Suprapubic skin (tissue), 3 donors: ENCODE results near the gene HSPA8.

Source experiments
- CTCF ChIP-seq, 2 donors: fragments of 200-600 bp in 1 of 2; fragments of 450-650 bp in 1 of 2; sonication (generic) in 1 of 2; IDR thresholded peaks; one replicate each; pipeline ENCODE4 v1.5.1; 2016 to 2019; ENCODE audit warnings: antibody characterized with exemption in 2 of 2, mild to moderate bottlenecking in 1 of 2, moderate library complexity in 1 of 2
- POLR2A ChIP-seq, 2 donors: fragments of 450-650 bp; IDR thresholded peaks; one replicate each; pipeline ENCODE4 v1.6.1; 2017; ENCODE audit warnings: antibody characterized with exemption in 2 of 2, mild to moderate bottlenecking in 2 of 2, moderate library complexity in 2 of 2

DNA sequence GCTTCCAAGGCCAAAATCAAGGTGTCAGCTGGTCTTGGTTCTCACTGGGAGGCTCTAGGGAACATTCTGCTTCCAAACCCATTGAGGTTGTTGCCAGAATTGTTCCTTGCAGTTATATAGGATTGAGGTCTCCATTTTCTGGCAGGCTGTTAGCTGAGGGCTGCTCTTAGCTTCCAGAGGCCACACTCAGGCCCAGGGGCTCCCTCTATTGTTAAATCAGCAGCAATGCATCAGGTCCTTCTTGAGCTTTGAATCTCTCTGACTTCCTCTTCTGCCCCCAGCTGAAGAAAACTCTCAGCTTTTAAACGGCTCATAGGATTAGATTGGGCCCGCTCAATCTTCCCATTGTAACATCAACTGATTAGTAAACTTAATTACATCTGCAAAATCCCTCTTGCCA is 41.0 kb downstream of the HSPA8 start:
- TF ChIP-seq CTCF (IDR thresholded peaks at IDR 0.05) (peak in 1 of 2 donors; percentile 25), POLR2A (IDR thresholded peaks at IDR 0.05) (no peak)
